GM12875 (cell line): ENCODE measurements around the gene NF1.

Experiments used
- H3K4me3 ChIP-seq: one replicate; pipeline ENCODE4 v1.5.1; 2011; ENCODE audit warnings: low read depth, low read length, control low read depth
- TF ChIP-seq, protein P1 (sequence below): IDR thresholded peaks from 2 replicates; pipeline ENCODE4 v1.5.1; 2011; ENCODE audit warnings: low read depth, mild to moderate bottlenecking, control low read depth, inconsistent platforms, low read length, moderate library complexity, borderline replicate concordance; ENCODE audit not compliant: insufficient read depth

Gene NF1

GRCh38 chr17:31357091-31357490 is 262.3 kb downstream of the NF1 start:
- no peak overlapping the region for H3K4me3 ChIP-seq
- TF ChIP-seq, protein P1, sequence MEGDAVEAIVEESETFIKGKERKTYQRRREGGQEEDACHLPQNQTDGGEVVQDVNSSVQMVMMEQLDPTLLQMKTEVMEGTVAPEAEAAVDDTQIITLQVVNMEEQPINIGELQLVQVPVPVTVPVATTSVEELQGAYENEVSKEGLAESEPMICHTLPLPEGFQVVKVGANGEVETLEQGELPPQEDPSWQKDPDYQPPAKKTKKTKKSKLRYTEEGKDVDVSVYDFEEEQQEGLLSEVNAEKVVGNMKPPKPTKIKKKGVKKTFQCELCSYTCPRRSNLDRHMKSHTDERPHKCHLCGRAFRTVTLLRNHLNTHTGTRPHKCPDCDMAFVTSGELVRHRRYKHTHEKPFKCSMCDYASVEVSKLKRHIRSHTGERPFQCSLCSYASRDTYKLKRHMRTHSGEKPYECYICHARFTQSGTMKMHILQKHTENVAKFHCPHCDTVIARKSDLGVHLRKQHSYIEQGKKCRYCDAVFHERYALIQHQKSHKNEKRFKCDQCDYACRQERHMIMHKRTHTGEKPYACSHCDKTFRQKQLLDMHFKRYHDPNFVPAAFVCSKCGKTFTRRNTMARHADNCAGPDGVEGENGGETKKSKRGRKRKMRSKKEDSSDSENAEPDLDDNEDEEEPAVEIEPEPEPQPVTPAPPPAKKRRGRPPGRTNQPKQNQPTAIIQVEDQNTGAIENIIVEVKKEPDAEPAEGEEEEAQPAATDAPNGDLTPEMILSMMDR, result no peak

DNA sequence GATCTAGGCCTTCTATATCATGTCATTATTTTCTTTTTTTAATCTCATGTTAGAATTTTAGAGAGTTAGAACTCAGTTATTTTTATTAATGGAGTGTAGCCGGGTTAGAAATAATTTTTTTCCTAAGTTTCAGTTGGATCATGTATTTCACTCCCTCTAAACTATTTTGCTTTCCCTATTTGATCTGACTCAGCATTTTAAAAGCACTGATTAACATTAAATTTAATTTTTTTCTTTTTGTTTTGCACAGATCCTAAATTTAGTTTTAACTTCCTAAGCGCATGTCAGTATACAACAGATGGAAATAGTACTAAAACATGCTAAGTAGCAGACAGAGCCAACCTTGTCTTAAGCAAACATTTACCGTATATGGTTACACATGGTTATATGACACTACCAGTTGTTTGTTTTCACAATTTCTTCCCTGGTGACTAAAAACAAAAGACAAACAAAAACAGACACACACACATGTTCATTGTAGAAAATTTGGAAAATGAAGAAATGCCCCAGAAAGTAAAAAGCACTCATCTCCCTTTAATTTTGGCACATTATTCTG is 263.1 kb downstream of the NF1 start:
- TF ChIP-seq, protein P1, result no peak
- H3K4me3 ChIP-seq, result no peak overlapping the region

- TF ChIP-seq, protein P1, result no peak
- no peak overlapping the region for H3K4me3 ChIP-seq
These were observed 269.2 kb downstream of the NF1 start for GRCh38 chr17:31364012-31364411.

- H3K4me3 ChIP-seq, result no peak overlapping the region
- TF ChIP-seq, protein P1, result no peak
These were observed 271.3 kb downstream of the NF1 start for GRCh38 chr17:31366088-31366487.

- no peak overlapping the region for H3K4me3 ChIP-seq
- TF ChIP-seq, protein P1, result no peak
These were observed 274.5 kb downstream of the NF1 start for GRCh38 chr17:31369266-31369665.

- TF ChIP-seq, protein P1, result no peak
- H3K4me3 ChIP-seq, result no peak overlapping the region
These were observed 276.8 kb downstream of the NF1 start for GRCh38 chr17:31371511-31372097.
